Thymus (tissue), 14 donors: Measurements from ENCODE around the gene SIVA1. TPM values are rescaled to one million over a fixed set of nuclear protein-coding genes. Genes with fewer than 3 reads are reported as not detected.
A peak's percentile ranks its signal among the peaks of the same experiment; 100 is the strongest.

Source experiments
- DNase-seq, 9 donors: peaks; one replicate each; pipeline ENCODE4 v3.0.0-alpha.2; 2013; ENCODE audit warnings: low spot score in 9 of 9, low read depth in 6 of 9, missing footprints in 1 of 9
- H3K27ac ChIP-seq, 2 donors: one replicate each; pipeline ENCODE4 v1.5.1; 2013; ENCODE audit warnings: control low read depth in 1 of 2, low read depth in 1 of 2, low read length in 1 of 2, mild to moderate bottlenecking in 1 of 2, moderate library complexity in 1 of 2
- H3K27me3 ChIP-seq, 2 donors: one replicate each; pipeline ENCODE4 v1.5.1; 2013; ENCODE audit warnings: low read length in 1 of 2; ENCODE audit not compliant: control insufficient read depth in 2 of 2, insufficient read depth in 1 of 2
- H3K36me3 ChIP-seq, 2 donors: one replicate each; pipeline ENCODE4 v1.5.1; 2013; ENCODE audit warnings: low read length in 1 of 2, mild to moderate bottlenecking in 1 of 2, moderate library complexity in 1 of 2; ENCODE audit not compliant: control insufficient read depth in 2 of 2, insufficient read depth in 2 of 2
- H3K4me1 ChIP-seq, 2 donors: one replicate each; pipeline ENCODE4 v1.5.1; 2013; ENCODE audit warnings: low read length in 2 of 2; ENCODE audit not compliant: control insufficient read depth in 2 of 2, insufficient read depth in 2 of 2
- H3K4me3 ChIP-seq, 2 donors: one replicate each; pipeline ENCODE4 v1.5.1; 2013; ENCODE audit warnings: low read length in 2 of 2, control low read depth in 1 of 2, mild to moderate bottlenecking in 1 of 2
- H3K9me3 ChIP-seq, 2 donors: one replicate each; pipeline ENCODE4 v1.5.1; 2013; ENCODE audit warnings: low read length in 1 of 2, mild to moderate bottlenecking in 1 of 2; ENCODE audit not compliant: control insufficient read depth in 2 of 2, insufficient read depth in 1 of 2
- WGBS: extraction: QIAGEN DNeasy Blood & Tissue Kit; methylation state at CpG from one replicate; pipeline ENCODE4 v1.1.7; 2013; 5-methylcytosine and 5-hydroxymethylcytosine counted together
- long read RNA-seq, 10 donors: transcript quantifications; one replicate each; lab custom pipeline, GENCODE V29; 2026
- polyA plus RNA-seq: library from polyadenylated mRNA; stranded (reverse); fragments of 200-250 nt; gene quantifications from one replicate; pipeline ENCODE4 v1.2.3, GENCODE V29; 2013
- total RNA-seq: library from RNA; stranded (reverse); fragments of 120-200 nt; gene quantifications from one replicate; pipeline ENCODE4 v1.2.4, GENCODE V29; 2013
- donor health status: healthy.

Gene SIVA1, protein sequence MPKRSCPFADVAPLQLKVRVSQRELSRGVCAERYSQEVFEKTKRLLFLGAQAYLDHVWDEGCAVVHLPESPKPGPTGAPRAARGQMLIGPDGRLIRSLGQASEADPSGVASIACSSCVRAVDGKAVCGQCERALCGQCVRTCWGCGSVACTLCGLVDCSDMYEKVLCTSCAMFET
- total RNA-seq = 308 TPM
- polyA plus RNA-seq = 143 TPM
- long read RNA-seq, donor 1, transcript SIVA1-201 (4 exons, 802 nt) = major isoform, 18 of 18 reads
- long read RNA-seq, donor 1, partial matches to known transcripts = 0 of 18 reads
- long read RNA-seq, donor 1, other reads (novel, unspliced or antisense) = 0 of 18 reads
- long read RNA-seq, donor 2 = 0 reads
- long read RNA-seq, donor 3, full-length matches to known transcripts = 412 of 694 reads
- long read RNA-seq, donor 3, partial matches to known transcripts = 241 of 694 reads
- long read RNA-seq, donor 3, other reads (novel, unspliced or antisense) = 41 of 694 reads
- long read RNA-seq, donor 4, full-length matches to known transcripts = 92 of 153 reads
- long read RNA-seq, donor 4, partial matches to known transcripts = 55 of 153 reads
- long read RNA-seq, donor 4, other reads (novel, unspliced or antisense) = 6 of 153 reads
- long read RNA-seq, donor 5, full-length matches to known transcripts = 325 of 525 reads
- long read RNA-seq, donor 5, partial matches to known transcripts = 167 of 525 reads
- long read RNA-seq, donor 5, other reads (novel, unspliced or antisense) = 33 of 525 reads
- long read RNA-seq, donor 6, transcript SIVA1-202 (3 exons, 550 nt) = minor isoform, 6 of 307 reads
- long read RNA-seq, donor 6, transcript SIVA1-203 (3 exons, 1,244 nt) = minor isoform, 7 of 307 reads
- long read RNA-seq, donor 6, transcript SIVA1-201 (4 exons, 802 nt) = major isoform, 193 of 307 reads
- long read RNA-seq, donor 6, partial matches to known transcripts = 82 of 307 reads
- long read RNA-seq, donor 6, other reads (novel, unspliced or antisense) = 19 of 307 reads
- long read RNA-seq, donor 7, full-length matches to known transcripts = 201 of 269 reads
- long read RNA-seq, donor 7, partial matches to known transcripts = 52 of 269 reads
- long read RNA-seq, donor 7, other reads (novel, unspliced or antisense) = 16 of 269 reads
- long read RNA-seq, donor 8, full-length matches to known transcripts = 99 of 152 reads
- long read RNA-seq, donor 8, partial matches to known transcripts = 48 of 152 reads
- long read RNA-seq, donor 8, other reads (novel, unspliced or antisense) = 5 of 152 reads
- long read RNA-seq, donor 9, full-length matches to known transcripts = 147 of 221 reads
- long read RNA-seq, donor 9, partial matches to known transcripts = 63 of 221 reads
- long read RNA-seq, donor 9, other reads (novel, unspliced or antisense) = 11 of 221 reads
- long read RNA-seq, donor 10, full-length matches to known transcripts = 247 of 360 reads
- long read RNA-seq, donor 10, partial matches to known transcripts = 92 of 360 reads
- long read RNA-seq, donor 10, other reads (novel, unspliced or antisense) = 21 of 360 reads

DNA sequence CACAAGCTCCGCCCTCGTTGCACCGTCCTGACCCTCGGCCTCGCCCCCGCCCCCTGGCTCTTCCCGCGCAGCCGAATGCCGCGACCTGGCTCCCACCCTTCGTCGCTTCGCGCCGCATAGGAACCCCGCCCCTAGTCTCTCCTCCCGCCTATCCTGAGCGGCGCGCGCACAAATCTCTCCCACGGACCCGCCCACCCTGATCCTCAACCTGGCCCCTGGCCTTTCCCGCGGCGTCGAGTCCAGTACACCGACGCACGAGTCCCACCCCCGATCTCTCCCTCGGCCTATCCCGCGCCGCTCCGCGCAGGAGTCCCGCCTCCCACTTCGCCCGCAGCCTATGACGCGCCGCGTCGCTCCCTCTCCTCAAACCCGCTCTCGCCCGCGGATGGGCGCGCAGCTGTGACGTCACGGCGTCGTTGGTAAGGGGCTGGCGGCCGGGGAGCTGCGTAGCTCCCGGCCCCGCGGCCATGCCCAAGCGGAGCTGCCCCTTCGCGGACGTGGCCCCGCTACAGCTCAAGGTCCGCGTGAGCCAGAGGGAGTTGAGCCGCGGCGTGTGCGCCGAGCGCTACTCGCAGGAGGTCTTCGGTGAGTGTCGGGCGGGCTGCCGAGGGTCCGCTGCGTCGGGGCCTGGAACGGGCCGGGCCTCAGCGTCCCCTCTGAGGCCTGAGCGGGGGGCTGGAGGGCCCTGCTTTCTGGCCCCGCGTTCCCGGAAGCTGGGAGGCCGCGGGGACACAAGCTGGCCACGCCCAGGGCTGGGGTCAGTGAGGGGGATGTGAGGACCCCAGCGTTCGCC is at the start of gene SIVA1:
TSS of gene SIVA1 (plus strand) at position 413 of the 793 bp plus-strand sequence. CDS start at position 468, 55 bp downstream.
- under 1% methylated on average over 95 of the region's 95 CpGs for WGBS
- H3K4me1 ChIP-seq = peaks cover 38 to 72% of the 10 kb centered on the region in 2 donors
- H3K36me3 ChIP-seq = peaks cover 12 to 35% of the 10 kb centered on the region in 2 donors
- peaks cover 0 to 27% of the 10 kb centered on the region in 2 donors for H3K9me3 ChIP-seq
- H3K4me3 ChIP-seq = peak within 1 kb of the TSS; percentile 90 to 97
- peak; percentile 96 to 100 (median 99) for DNase-seq
- H3K27ac ChIP-seq = peak within 1 kb of the TSS; percentile 67 to 96
- no peaks in the 10 kb centered on the region for H3K27me3 ChIP-seq

DNA sequence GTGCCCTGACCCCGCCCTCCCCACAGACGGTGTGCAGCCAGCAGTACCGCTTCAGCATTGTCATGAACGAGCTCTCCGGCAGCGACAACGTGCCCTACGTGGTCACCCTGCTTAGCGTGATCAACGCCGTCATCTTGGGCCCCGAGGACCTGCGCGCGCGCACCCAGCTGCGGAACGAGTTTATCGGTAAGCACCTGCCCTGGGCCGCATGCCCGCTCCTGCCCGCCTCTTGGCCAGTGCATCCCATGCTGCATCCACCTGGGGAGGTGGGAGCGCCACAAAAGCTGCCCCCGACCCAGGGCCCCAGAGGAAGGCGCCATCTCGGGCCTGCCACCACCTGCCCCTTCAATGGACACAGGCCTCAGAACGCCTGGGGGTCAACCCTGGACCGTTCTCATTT is 49.7 kb upstream of the SIVA1 start:
- Histone ChIP-seq H3K9me3 (no peaks in the 10 kb centered on the region), H3K27ac (no peak overlapping the region), H3K4me3 (no peak overlapping the region), H3K36me3 (peaks cover 18 to 42% of the 10 kb centered on the region in 2 donors), H3K27me3 (no peaks in the 10 kb centered on the region), H3K4me1 (peaks cover 0 to under 1% of the 10 kb centered on the region in 2 donors)
- 98% methylated on average over 28 of the region's 28 CpGs for WGBS
- DNase-seq = no peak

DNA sequence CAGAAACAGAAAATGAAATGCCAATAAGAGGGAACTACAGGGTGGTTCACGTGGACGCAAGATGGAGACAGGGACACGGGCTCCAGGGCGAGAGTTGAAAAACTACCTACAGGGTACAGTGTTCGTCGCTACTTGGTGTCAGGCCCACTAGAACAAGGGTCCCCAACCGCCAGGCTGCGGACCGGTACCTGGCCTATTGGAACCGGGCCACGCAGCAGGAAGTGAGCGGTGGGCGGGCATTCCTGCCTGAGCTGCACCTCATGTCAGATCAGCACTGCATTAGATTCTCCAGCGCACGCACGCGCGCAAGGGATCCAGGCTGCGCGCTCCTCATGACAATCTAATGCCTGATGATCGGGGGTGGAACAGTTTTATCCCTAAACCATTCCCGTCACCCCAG is 48.7 kb upstream of the SIVA1 start:
- Histone ChIP-seq H3K27me3 (no peaks in the 10 kb centered on the region), H3K9me3 (peaks cover 0 to 2% of the 10 kb centered on the region in 2 donors), H3K4me1 (peaks cover 0 to 3% of the 10 kb centered on the region in 2 donors), H3K4me3 (no peak overlapping the region), H3K27ac (no peak overlapping the region), H3K36me3 (peaks cover 18 to 42% of the 10 kb centered on the region in 2 donors)
- DNase-seq = no peak
- WGBS = over 99% methylated on average over 22 of the region's 22 CpGs

DNA sequence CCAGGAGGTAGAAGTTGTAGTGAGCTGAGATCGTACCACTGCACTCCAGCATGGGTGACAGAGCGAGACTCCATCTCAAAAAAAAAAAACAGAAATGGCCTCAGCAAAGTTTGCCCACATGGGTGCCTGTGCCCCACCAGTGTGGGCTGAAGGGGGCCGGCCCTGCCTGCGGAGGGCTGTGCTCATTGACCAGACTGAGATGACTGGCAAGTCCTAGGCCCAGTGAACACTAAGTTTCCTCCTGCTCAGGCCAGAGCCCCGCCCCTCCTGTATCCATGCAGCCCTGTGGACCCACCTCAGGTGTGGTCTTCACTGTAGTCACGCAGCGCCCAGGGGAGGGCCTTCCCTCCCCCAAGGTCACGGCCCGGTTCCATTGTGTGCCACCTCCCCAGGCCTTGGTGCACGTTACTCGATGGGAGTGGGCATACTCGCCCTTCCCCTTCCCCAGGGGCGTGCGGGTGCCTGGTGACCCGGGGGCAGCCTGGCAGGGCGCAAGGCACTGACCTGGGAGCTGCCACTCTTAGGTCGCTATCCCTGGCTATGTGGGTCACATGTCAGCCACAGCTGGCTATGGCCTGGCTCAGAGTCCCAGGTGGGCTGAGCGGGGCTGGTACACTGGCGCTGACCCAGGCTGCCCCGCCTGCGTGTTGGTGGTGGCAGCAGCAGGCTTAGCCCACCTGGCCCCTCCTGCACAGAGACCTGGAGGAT is 47.5 kb upstream of the SIVA1 start:
- Histone ChIP-seq H3K36me3 (peaks cover 18 to 51% of the 10 kb centered on the region in 2 donors), H3K4me3 (no peak overlapping the region), H3K9me3 (peaks cover 0 to 2% of the 10 kb centered on the region in 2 donors), H3K27ac (no peak overlapping the region), H3K27me3 (no peaks in the 10 kb centered on the region), H3K4me1 (peaks cover 0 to 3% of the 10 kb centered on the region in 2 donors)
- 98% methylated on average over 21 of the region's 21 CpGs for WGBS
- no peak for DNase-seq

DNA sequence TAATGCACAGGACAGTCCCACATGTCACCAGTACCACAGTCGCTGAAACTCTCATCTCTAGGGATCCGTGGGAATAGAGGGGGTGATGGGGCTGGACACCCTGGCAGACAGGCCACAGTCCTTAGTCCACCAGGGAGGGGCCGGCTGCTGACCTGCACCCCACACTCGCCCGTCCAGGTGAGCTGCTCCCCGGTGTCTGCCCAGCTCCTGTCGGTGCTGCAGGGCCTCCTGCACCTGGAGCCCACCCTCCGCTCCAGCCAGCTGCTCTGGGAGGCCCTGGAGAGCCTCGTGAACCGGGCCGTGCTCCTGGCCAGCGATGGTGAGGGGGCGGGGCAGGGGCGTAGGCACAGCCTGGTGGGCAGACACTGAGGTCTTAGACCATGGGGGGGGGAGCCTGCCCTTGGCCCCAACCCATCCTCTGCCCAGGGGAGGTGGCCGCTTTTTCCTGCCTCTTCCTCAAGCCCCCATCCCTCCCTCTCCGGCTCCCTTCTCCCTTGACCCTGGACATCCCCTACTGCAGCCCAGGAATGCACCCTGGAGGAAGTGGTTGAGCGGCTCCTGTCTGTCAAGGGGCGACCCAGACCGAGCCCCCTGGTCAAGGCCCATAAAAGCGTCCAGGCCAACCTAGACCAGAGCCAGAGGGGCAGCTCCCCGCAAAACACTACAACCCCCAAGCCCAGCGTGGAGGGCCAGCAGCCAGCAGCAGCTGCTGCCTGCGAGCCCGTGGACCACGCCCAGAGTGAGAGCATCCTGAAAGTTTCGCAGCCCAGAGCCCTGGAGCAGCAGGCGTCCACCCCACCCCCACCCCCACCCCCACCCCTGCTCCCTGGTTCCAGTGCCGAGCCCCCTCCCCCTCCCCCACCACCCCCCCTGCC is 46.0 kb upstream of the SIVA1 start:
- Histone ChIP-seq H3K4me3 (no peak overlapping the region), H3K4me1 (peaks cover 0 to 3% of the 10 kb centered on the region in 2 donors), H3K27ac (no peak overlapping the region), H3K9me3 (peaks cover 0 to 2% of the 10 kb centered on the region in 2 donors), H3K27me3 (no peaks in the 10 kb centered on the region), H3K36me3 (peaks cover 25 to 56% of the 10 kb centered on the region in 2 donors)
- WGBS = 91% methylated on average over 28 of the region's 28 CpGs
- no peak for DNase-seq

DNA sequence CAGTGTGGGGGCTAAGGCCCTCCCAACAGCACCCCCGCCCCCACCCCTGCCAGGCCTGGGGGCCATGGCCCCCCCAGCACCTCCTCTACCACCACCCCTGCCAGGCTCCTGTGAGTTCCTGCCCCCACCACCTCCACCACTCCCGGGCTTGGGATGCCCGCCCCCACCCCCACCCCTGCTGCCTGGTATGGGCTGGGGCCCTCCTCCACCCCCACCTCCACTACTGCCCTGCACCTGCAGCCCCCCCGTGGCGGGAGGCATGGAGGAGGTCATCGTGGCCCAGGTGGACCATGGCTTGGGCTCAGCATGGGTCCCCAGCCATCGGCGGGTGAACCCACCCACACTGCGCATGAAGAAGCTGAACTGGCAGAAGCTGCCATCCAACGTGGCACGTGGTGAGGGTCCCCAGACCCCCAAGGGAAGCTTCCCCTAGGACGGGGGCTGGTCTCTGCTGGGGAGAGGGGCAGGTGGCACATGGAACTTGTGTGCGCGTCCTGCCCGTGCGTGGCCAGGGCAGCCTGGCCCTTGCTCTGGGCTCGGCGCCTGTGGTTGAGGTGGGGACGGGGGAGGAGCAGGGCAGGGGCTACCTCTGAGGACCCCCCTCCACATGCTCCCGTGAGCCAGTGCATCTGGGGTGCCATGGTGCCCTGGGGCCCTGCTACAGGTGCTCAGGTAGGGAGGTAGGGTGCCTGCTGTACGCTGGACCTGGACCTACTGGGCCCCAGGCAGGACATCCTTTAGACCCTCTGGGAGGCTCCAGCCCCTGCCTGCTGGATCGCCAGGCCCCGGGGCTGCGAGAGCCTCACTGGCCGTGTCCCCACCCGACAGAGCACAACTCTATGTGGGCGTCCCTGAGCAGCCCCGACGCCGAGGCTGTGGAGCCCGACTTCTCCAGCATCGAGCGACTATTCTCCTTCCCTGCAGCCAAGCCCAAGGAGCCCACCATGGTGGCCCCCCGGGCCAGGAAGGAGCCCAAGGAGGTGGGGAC is 45.0 kb upstream of the SIVA1 start:
- Histone ChIP-seq H3K36me3 (peaks cover 28 to 54% of the 10 kb centered on the region in 2 donors), H3K27me3 (no peaks in the 10 kb centered on the region), H3K4me3 (no peak overlapping the region), H3K27ac (no peak overlapping the region), H3K9me3 (peaks cover 0 to 2% of the 10 kb centered on the region in 2 donors), H3K4me1 (peaks cover 0 to 6% of the 10 kb centered on the region in 2 donors)
- 84% methylated on average over 33 of the region's 34 CpGs for WGBS
- DNase-seq = no peak
